Bronchial epithelial cell (primary cell): ENCODE results near the gene PRG2. TPM values are rescaled to one million over a fixed set of nuclear protein-coding genes. Genes with fewer than 3 reads are reported as not detected.

Experiments used
- DNase-seq: peaks from one replicate; pipeline ENCODE4 v3.0.0-alpha.2; 2010; ENCODE audit warnings: low read depth
- FAIRE-seq: peaks from 2 replicates; lab custom pipeline; 2011; peaks lifted over from hg19 to GRCh38; lab: Jason Lieb, UNC
- H3K27me3 ChIP-seq: 2 replicates; pipeline ENCODE4 v1.5.1; 2011; ENCODE audit warnings: low read length; ENCODE audit not compliant: control insufficient read depth, insufficient read depth
- H3K36me3 ChIP-seq: 2 replicates; pipeline ENCODE4 v1.5.1; 2011; ENCODE audit warnings: low read length; ENCODE audit not compliant: control insufficient read depth, insufficient read depth
- H3K4me3 ChIP-seq: 2 replicates; pipeline ENCODE4 v1.5.1; 2011; ENCODE audit warnings: mild to moderate bottlenecking, low read depth, low read length, control low read depth
- CTCF ChIP-seq: IDR thresholded peaks from 2 replicates; pipeline ENCODE4 v1.5.1; 2011; ENCODE audit warnings: mild to moderate bottlenecking, moderate library complexity, low read length, control low read depth, inconsistent platforms; ENCODE audit not compliant: insufficient read depth, severe bottlenecking
- total RNA-seq: library from RNA; depleted of rRNA; stranded (reverse); fragments of >200 nt; gene quantifications from 2 replicates; pipeline ENCODE4 v1.2.1, GENCODE V29; 2014

PRG2 gene
- total RNA-seq, 1 donor from 2014 or later = under 0.01 TPM

GRCh38 chr11:57347336-57347735 is 43.1 kb downstream of the PRG2 start:
- TF ChIP-seq CTCF = no peak
- FAIRE-seq = no peak
- H3K4me3 ChIP-seq = no peak overlapping the region
- no peaks in the 10 kb centered on the region for H3K36me3 ChIP-seq
- DNase-seq = no peak
- H3K27me3 ChIP-seq = no peaks in the 10 kb centered on the region

GRCh38 chr11:57345555-57346211 is 44.8 kb downstream of the PRG2 start:
- Histone ChIP-seq H3K4me3 (no peak overlapping the region), H3K36me3 (no peaks in the 10 kb centered on the region), H3K27me3 (no peaks in the 10 kb centered on the region)
- peak; percentile 75 for TF ChIP-seq CTCF
- DNase-seq (peak; percentile 56), FAIRE-seq (no peak)

GRCh38 chr11:57344826-57345225 is 45.6 kb downstream of the PRG2 start:
- no peaks in the 10 kb centered on the region for H3K27me3 ChIP-seq
- H3K36me3 ChIP-seq = no peaks in the 10 kb centered on the region
- no peak overlapping the region for H3K4me3 ChIP-seq
- no peak for DNase-seq
- FAIRE-seq = peak; percentile 90
- TF ChIP-seq CTCF = no peak

GRCh38 chr11:57343825-57344224 is 46.6 kb downstream of the PRG2 start:
- DNase-seq (no peak), FAIRE-seq (no peak)
- TF ChIP-seq CTCF = no peak
- H3K27me3 ChIP-seq = no peaks in the 10 kb centered on the region
- H3K4me3 ChIP-seq = no peak overlapping the region
- H3K36me3 ChIP-seq = no peaks in the 10 kb centered on the region

DNA sequence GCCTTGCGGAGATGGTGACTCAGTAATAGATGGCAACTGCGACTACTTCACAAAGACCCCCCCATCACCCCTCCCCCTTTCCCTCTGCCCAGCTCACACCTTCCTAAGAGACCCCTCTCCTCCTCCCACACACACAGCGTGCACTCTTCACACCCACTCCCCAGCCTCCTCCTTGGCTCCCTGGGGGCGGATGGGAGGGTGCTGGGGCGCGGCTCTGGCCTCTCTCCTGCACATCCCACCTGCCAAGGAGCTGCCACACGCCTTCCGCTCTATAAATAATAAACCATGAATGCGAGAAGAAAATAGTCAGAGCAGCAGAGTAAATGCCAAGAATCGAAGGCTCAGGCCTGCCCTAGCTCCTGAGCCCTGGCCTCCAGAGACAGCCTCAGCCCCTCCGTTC is 47.7 kb downstream of the PRG2 start:
- DNase-seq (no peak), FAIRE-seq (no peak)
- Histone ChIP-seq H3K27me3 (no peaks in the 10 kb centered on the region), H3K36me3 (no peaks in the 10 kb centered on the region), H3K4me3 (no peak overlapping the region)
- TF ChIP-seq CTCF = no peak
